ENCODE measurements around the gene CLEC18C. TPM values are rescaled to one million over a fixed set of nuclear protein-coding genes. Genes with fewer than 3 reads are reported as not detected.
"Not testable (repeated sequence)": the region's sequence is repeated elsewhere in the genome, so short reads cannot be mapped to it uniquely, and the experiment has no call there.

The CLEC18C gene
- total RNA-seq, 1 experiment from 2014 or later = 0.59 TPM

GRCh38 chr16:70128844-70129243 is 44.7 kb upstream of the CLEC18C start:
- POLR2A ChIA-PET; H2AFZ ChIP-seq (ENCODE audit: low read depth, low read length, poor library complexity, severe bottlenecking); H3K9me2 ChIP-seq (ENCODE audit: insufficient read depth); H4K20me1 ChIP-seq (ENCODE audit: insufficient read depth); intact Hi-C loops (cut with micrococcal nuclease); H3K4me2 ChIP-seq (ENCODE audit: low read length); H3K27me3 ChIP-seq (ENCODE audit: insufficient read depth, low read length); H3K4me3 ChIP-seq (replicated peaks in 1 of 2; ENCODE audit: low read depth in 1 of 2, low read length in 2 of 2); H3K79me2 ChIP-seq (ENCODE audit: insufficient read depth, low read length); H3K27ac ChIP-seq (ENCODE audit: low read depth, low read length); H3K4me1 ChIP-seq (ENCODE audit: control insufficient read depth in 1 of 2, insufficient read depth in 2 of 2, low read length in 2 of 2); ATAC-seq; BruUV-seq (replicated peaks); RAD21 ChIA-PET (ENCODE audit: low non-redundant PET in 1 of 2, low total read pairs in 2 of 2, uncharacterized antibody in 2 of 2, unreplicated experiment in 2 of 2); DNase-seq (ENCODE audit: low read depth, low spot score); H3K9me3 ChIP-seq (ENCODE audit: control insufficient read depth in 1 of 2, insufficient read depth in 1 of 2, low read depth in 1 of 2, low read length in 2 of 2); H3K9ac ChIP-seq (ENCODE audit: low read length); CTCF ChIA-PET: not testable (repeated sequence)
- H3K36me3 ChIP-seq (ENCODE audit: control insufficient read depth in 1 of 2, insufficient read depth in 2 of 2, low read length in 2 of 2) = peaks cover 3 to 20% of the 10 kb centered on the region in 2 experiments; a peak in 3 of 4 replicates

GRCh38 chr16:70135796-70136195 is 37.8 kb upstream of the CLEC18C start:
- H4K20me1 ChIP-seq (ENCODE audit: insufficient read depth); H2AFZ ChIP-seq (ENCODE audit: low read depth, low read length, poor library complexity, severe bottlenecking); BruUV-seq (replicated peaks); DNase-seq (ENCODE audit: low read depth, low spot score); H3K9ac ChIP-seq (ENCODE audit: low read length); ATAC-seq; H3K79me2 ChIP-seq (ENCODE audit: insufficient read depth, low read length); H3K9me3 ChIP-seq (ENCODE audit: control insufficient read depth in 1 of 2, insufficient read depth in 1 of 2, low read depth in 1 of 2, low read length in 2 of 2); CTCF ChIA-PET; H3K27ac ChIP-seq (ENCODE audit: low read depth, low read length); H3K9me2 ChIP-seq (ENCODE audit: insufficient read depth); POLR2A ChIA-PET; H3K27me3 ChIP-seq (ENCODE audit: insufficient read depth, low read length); intact Hi-C loops (cut with micrococcal nuclease); H3K4me3 ChIP-seq (replicated peaks in 1 of 2; ENCODE audit: low read depth in 1 of 2, low read length in 2 of 2); H3K4me2 ChIP-seq (ENCODE audit: low read length); RAD21 ChIA-PET (ENCODE audit: low non-redundant PET in 1 of 2, low total read pairs in 2 of 2, uncharacterized antibody in 2 of 2, unreplicated experiment in 2 of 2); H3K4me1 ChIP-seq (ENCODE audit: control insufficient read depth in 1 of 2, insufficient read depth in 2 of 2, low read length in 2 of 2): not testable (repeated sequence)
- H3K36me3 ChIP-seq (ENCODE audit: control insufficient read depth in 1 of 2, insufficient read depth in 2 of 2, low read length in 2 of 2) = peaks cover 7 to 15% of the 10 kb centered on the region in 2 experiments; a peak in 3 of 4 replicates

- H3K9ac ChIP-seq (ENCODE audit: low read length); POLR2A ChIA-PET; H3K27ac ChIP-seq (ENCODE audit: low read depth, low read length); H3K79me2 ChIP-seq (ENCODE audit: insufficient read depth, low read length); intact Hi-C loops (cut with micrococcal nuclease); BruUV-seq (replicated peaks); H3K4me2 ChIP-seq (ENCODE audit: low read length); H2AFZ ChIP-seq (ENCODE audit: low read depth, low read length, poor library complexity, severe bottlenecking); H3K9me2 ChIP-seq (ENCODE audit: insufficient read depth); H4K20me1 ChIP-seq (ENCODE audit: insufficient read depth); CTCF ChIA-PET; H3K27me3 ChIP-seq (ENCODE audit: insufficient read depth, low read length); H3K4me3 ChIP-seq (replicated peaks in 1 of 2; ENCODE audit: low read depth in 1 of 2, low read length in 2 of 2); DNase-seq (ENCODE audit: low read depth, low spot score); H3K4me1 ChIP-seq (ENCODE audit: control insufficient read depth in 1 of 2, insufficient read depth in 2 of 2, low read length in 2 of 2); H3K9me3 ChIP-seq (ENCODE audit: control insufficient read depth in 1 of 2, insufficient read depth in 1 of 2, low read depth in 1 of 2, low read length in 2 of 2); RAD21 ChIA-PET (ENCODE audit: low non-redundant PET in 1 of 2, low total read pairs in 2 of 2, uncharacterized antibody in 2 of 2, unreplicated experiment in 2 of 2); ATAC-seq: not testable (repeated sequence)
- peaks cover 4 to 16% of the 10 kb centered on the region in 2 experiments; a peak in 3 of 4 replicates for H3K36me3 ChIP-seq (ENCODE audit: control insufficient read depth in 1 of 2, insufficient read depth in 2 of 2, low read length in 2 of 2)
These were observed 37.0 kb upstream of the CLEC18C start for GRCh38 chr16:70136595-70136994.

- CTCF ChIA-PET; H3K9me2 ChIP-seq (ENCODE audit: insufficient read depth); H3K79me2 ChIP-seq (ENCODE audit: insufficient read depth, low read length); DNase-seq (ENCODE audit: low read depth, low spot score); H4K20me1 ChIP-seq (ENCODE audit: insufficient read depth); H3K27me3 ChIP-seq (ENCODE audit: insufficient read depth, low read length); H3K27ac ChIP-seq (ENCODE audit: low read depth, low read length); H3K4me3 ChIP-seq (replicated peaks in 1 of 2; ENCODE audit: low read depth in 1 of 2, low read length in 2 of 2); H3K9me3 ChIP-seq (ENCODE audit: control insufficient read depth in 1 of 2, insufficient read depth in 1 of 2, low read depth in 1 of 2, low read length in 2 of 2); H3K4me1 ChIP-seq (ENCODE audit: control insufficient read depth in 1 of 2, insufficient read depth in 2 of 2, low read length in 2 of 2); ATAC-seq; intact Hi-C loops (cut with micrococcal nuclease); H3K4me2 ChIP-seq (ENCODE audit: low read length); POLR2A ChIA-PET; H2AFZ ChIP-seq (ENCODE audit: low read depth, low read length, poor library complexity, severe bottlenecking); RAD21 ChIA-PET (ENCODE audit: low non-redundant PET in 1 of 2, low total read pairs in 2 of 2, uncharacterized antibody in 2 of 2, unreplicated experiment in 2 of 2); H3K9ac ChIP-seq (ENCODE audit: low read length); H3K36me3 ChIP-seq (ENCODE audit: control insufficient read depth in 1 of 2, insufficient read depth in 2 of 2, low read length in 2 of 2); BruUV-seq (replicated peaks): not testable (repeated sequence)
These were observed 30.8 kb upstream of the CLEC18C start for GRCh38 chr16:70142739-70143138.
